Lower leg skin (tissue), 4 donors: ENCODE results near the gene NCKAP5. TPM values are rescaled to one million over a fixed set of nuclear protein-coding genes. Genes with fewer than 3 reads are reported as not detected.

ENCODE experiments used
- DNase-seq, 2 donors: peaks; one replicate each; pipeline ENCODE4 v3.0.0-alpha.2; 2019; ENCODE audit warnings: low spot score in 2 of 2
- H3K4me3 ChIP-seq: fragments of 200-600 bp; sonication (generic); 2 replicates; pipeline ENCODE4 v1.5.1; 2017; ENCODE audit warnings: mild to moderate bottlenecking, low read depth; ENCODE audit not compliant: poor library complexity, severe bottlenecking
- POLR2A ChIP-seq, 2 donors: fragments of 450-650 bp; IDR thresholded peaks; one replicate each; pipeline ENCODE4 v1.6.1; 2016 to 2017; ENCODE audit warnings: antibody characterized with exemption in 2 of 2, mild to moderate bottlenecking in 1 of 2, moderate library complexity in 1 of 2
- WGBS, 2 donors: methylation state at CpG; one replicate each; pipeline ENCODE4 v1.1.5; 2018; 5-methylcytosine and 5-hydroxymethylcytosine counted together
- intact Hi-C: fragments of 100-400 bp; cut with DNase I; formaldehyde crosslinking; loops from one replicate; pipeline ENCODE4 v1.15.0; 2023; ENCODE audit warnings: low total_unique reads
- total RNA-seq, 4 donors: library from RNA; depleted of rRNA; stranded (reverse); fragments of >200 nt; gene quantifications; one replicate each; pipeline ENCODE4 v1.1.0, GENCODE V29; 2016
- TF ChIP-seq, protein P1 (sequence below), 3 donors: fragments of 450-650 bp; IDR thresholded peaks; one replicate each; pipeline ENCODE4 v1.5.1; 2016; ENCODE audit warnings: antibody characterized with exemption in 3 of 3, mild to moderate bottlenecking in 3 of 3, moderate library complexity in 2 of 3

The NCKAP5 gene
- total RNA-seq, 4 donors from 2014 or later: 2.0 to 5.1 (median 3.6) TPM

- intact Hi-C loops: no loop called here
- DNase-seq: no peak
- WGBS, 2 donors: 69 to 82% methylated on average over 2 of the region's 2 CpGs
- no peak overlapping the region for H3K4me3 ChIP-seq
- TF ChIP-seq POLR2A (IDR thresholded peaks at IDR 0.05): no peak
- TF ChIP-seq, protein P1, sequence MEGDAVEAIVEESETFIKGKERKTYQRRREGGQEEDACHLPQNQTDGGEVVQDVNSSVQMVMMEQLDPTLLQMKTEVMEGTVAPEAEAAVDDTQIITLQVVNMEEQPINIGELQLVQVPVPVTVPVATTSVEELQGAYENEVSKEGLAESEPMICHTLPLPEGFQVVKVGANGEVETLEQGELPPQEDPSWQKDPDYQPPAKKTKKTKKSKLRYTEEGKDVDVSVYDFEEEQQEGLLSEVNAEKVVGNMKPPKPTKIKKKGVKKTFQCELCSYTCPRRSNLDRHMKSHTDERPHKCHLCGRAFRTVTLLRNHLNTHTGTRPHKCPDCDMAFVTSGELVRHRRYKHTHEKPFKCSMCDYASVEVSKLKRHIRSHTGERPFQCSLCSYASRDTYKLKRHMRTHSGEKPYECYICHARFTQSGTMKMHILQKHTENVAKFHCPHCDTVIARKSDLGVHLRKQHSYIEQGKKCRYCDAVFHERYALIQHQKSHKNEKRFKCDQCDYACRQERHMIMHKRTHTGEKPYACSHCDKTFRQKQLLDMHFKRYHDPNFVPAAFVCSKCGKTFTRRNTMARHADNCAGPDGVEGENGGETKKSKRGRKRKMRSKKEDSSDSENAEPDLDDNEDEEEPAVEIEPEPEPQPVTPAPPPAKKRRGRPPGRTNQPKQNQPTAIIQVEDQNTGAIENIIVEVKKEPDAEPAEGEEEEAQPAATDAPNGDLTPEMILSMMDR (IDR thresholded peaks at IDR 0.05): no peak
Observed at GRCh38 chr2:133418021-133418420, 150.2 kb downstream of the NCKAP5 start.

DNA sequence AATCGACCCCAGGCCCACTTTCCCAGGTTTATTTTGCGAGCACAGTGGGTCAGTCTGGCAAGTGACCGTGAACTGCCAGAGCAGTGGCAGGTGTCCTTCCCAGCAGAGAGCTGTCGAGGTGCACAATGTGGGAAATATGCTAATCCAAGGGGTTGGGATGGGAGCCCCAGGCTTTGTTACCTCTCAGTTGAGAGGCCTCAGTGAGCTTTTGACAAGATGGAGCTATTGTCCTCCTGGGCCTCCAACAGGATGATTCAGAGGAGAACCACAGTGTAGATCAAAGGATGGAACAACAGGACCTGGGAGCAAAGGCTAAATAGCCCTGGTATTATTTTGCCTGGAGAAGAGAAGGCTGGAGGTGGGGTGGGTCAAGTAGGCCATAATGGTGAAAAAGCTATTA is 150.8 kb downstream of the NCKAP5 start:
- TF ChIP-seq POLR2A (IDR thresholded peaks at IDR 0.05): no peak
- TF ChIP-seq, protein P1 (IDR thresholded peaks at IDR 0.05): no peak
- intact Hi-C loops: no loop called here
- no peak for DNase-seq
- no peak overlapping the region for H3K4me3 ChIP-seq
- 75 to 88% methylated on average over 4 of the region's 4 CpGs for WGBS, 2 donors

DNA sequence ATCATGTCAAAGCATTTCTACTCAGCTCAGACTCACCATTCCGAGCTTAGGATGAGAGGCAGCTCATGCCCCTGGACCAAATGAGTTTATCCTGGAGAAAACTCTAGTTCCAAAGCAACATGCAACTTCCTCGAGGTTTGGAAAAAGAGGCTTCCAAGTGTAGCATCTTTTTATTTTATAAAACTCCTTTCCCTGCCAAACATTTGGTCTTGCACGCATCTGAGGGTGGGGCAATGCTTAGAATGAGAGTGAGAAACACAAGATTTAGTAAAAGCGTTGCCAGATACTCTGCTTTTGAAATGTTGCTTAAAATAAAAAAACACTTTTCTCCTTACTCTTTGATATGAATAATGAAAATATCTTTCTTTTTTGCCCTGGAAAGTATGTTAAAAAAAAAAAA is 151.5 kb downstream of the NCKAP5 start:
- intact Hi-C loops: no loop called here
- no peak for DNase-seq
- TF ChIP-seq, protein P1 (IDR thresholded peaks at IDR 0.05): no peak
- TF ChIP-seq POLR2A (IDR thresholded peaks at IDR 0.05): no peak
- WGBS, 2 donors: 45 to 50% methylated on average over 4 of the region's 4 CpGs
- H3K4me3 ChIP-seq: no peak overlapping the region

DNA sequence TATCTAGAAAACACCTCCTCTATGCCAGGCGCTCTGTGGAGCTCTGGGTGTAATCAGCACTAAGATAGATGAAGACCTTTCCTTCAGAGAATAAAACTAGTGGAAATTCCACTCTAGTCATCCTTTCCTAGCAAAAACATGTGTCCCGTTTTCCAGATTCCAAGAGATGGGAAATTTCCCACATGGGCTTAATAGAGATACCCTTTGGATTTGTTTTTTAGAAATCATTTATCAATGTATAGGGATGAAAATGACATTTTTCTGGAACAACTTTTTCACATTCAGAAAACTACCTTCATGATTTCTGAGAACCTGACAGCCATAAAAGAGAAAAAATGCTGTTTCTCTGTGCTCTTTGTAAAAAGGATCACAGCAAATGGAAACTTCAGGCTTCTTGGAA is 152.1 kb downstream of the NCKAP5 start:
- intact Hi-C loops: no loop called here
- WGBS, 2 donors: 65 to 75% methylated on average over 2 of the region's 2 CpGs
- H3K4me3 ChIP-seq: no peak overlapping the region
- no peak for DNase-seq
- TF ChIP-seq, protein P1 (IDR thresholded peaks at IDR 0.05): no peak
- TF ChIP-seq POLR2A (IDR thresholded peaks at IDR 0.05): no peak

DNA sequence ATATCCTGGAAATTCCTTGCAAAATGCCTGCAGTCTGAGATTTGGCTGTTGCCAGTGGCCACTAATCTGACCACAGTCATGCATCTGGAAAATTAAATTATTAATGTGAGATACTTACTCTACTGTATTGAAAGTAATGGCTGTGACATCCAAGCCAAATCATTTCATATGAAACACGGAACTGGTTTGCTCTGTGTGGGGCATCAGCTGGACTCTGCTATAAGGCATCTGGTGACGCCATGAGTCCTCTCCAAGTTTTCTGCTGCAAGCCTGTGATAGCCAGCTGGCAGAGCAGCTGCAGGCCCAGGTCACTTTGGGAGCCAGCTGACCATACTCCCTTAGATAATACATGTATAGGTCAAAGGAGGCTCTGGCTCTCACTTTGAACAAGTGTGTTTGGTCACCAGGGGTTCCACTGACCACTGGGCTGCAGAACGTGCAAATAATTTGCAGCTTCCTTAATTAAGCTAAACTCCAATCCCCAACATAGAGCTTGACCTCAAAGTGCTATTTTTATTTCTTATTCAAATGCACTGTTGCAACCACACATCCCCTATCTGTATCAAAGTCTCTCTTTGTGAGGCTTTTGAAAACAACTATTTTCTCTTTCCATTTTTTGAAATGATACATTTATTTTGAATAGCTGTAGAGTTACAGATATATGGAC is 152.9 kb downstream of the NCKAP5 start:
- no peak overlapping the region for H3K4me3 ChIP-seq
- DNase-seq: no peak
- TF ChIP-seq POLR2A (IDR thresholded peaks at IDR 0.05): no peak
- TF ChIP-seq, protein P1 (IDR thresholded peaks at IDR 0.05): no peak
- WGBS, 2 donors: 60 to 70% methylated on average over 3 of the region's 3 CpGs
- intact Hi-C loops: no loop called here
